Activated CD4-positive, alpha-beta T cell treated with anti-CD3 and anti-CD28 coated beads for 4 hours (primary cell): ENCODE data around the gene NBPF3.
"Not testable (repeated sequence)": the region's sequence is repeated elsewhere in the genome, so short reads cannot be mapped to it uniquely, and the experiment has no call there.

Experiments
- DNase-seq, 2 donors: peaks; one replicate each; pipeline ENCODE4 v3.0.0-alpha.2; 2020

The NBPF3 gene

DNA sequence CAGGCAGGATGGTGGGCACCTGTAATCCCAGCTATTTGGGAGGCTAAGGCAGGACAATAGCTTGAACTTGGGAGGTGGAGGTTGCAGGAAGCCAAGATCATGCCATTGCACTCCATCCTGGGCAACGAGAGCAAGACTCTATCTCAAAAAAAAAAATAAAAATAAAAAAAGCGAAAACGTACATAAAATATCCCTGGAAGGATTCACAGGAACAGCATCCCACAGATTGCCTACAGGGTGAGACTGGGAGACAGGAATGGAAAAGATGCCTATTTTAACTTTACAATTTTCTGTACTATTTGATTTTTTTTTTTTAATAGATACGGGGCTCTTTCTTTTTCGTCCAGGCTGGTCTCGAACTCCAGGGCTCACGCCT is 604 bp upstream of the NBPF3 start:
- no peak for DNase-seq

DNA sequence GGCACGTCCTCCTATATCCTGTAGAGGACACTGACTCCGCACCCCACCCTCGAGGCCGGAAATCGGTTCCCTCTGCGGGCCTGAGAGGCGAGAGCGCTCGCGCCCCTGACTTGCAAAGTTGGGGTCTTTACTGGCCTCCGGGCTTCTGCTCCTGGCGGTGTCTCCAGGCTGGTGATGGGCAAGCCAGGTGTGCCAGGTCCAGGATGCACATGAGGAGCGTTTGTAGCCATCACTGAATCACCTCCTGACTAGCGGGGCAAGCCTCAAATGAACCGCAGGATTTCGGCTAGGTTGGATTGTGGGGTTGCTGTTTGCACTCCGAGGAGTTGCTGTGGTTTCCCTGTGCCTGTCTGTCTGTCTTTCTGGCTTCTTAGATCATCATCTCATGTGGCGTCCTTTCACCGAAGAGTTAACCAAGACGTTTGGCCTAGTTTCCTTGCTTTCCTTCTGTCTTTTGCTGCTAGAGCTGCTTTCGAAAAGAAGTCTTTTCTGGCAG is 741 bp downstream of the NBPF3 start:
- not testable (repeated sequence) for DNase-seq

DNA sequence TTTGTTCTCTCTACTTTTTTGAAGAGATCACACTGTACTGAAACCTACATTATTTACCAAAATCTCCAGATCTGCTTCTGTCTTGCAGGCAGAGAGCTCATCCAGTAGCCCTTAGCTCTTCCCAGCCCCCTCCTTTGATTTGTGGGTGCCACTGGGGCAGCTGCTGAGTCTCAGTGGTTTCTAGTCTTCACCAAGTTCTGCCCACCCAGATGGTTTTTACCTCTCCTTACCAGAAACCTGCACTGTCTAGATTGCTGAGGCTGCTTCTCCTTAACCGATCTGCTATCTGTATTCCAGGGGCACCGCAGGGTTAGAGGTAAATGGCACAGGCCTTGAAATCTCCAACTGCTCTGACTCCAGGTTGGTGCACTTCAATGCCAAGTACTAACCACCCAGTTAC is 6.7 kb downstream of the NBPF3 start:
- DNase-seq, result not testable (repeated sequence)

DNA sequence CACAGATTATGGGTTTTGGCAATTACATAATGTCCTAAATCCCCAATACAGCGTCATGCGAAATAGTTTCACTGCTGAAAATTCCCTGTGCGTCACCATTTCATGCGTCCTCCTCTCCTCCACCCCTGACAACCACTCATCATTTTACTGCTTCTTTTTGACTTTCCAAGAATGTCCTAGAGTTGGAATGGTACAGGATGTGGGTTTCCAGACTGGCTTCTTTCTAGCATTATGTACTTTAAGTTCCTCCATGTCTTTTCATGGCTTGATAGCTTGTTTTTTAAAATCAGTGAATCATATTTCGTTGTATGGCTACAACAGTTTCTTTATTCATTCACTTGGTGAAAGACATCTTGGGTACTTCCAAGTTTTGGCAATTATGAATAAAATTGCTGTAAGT is 7.4 kb downstream of the NBPF3 start:
- no peak for DNase-seq

DNA sequence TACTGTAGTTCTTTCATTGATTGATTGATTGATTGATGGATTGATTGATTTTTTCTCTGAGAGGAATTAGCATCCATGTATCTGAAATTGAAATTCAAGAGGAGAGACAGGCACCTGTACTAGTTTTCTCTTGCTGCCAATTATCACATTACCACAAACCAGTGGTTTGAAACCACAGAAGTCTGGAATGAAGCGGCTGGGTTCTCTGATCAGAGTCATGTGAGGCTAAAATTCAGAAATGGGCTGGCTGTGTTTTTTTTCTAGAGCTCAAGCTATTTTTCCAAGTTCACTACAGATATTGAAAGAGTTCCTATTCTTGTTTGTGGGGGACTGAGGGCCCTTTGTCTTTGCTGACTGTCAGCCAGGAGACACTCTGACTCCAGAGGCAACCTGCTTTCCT is 10.0 kb downstream of the NBPF3 start:
- no peak for DNase-seq

DNA sequence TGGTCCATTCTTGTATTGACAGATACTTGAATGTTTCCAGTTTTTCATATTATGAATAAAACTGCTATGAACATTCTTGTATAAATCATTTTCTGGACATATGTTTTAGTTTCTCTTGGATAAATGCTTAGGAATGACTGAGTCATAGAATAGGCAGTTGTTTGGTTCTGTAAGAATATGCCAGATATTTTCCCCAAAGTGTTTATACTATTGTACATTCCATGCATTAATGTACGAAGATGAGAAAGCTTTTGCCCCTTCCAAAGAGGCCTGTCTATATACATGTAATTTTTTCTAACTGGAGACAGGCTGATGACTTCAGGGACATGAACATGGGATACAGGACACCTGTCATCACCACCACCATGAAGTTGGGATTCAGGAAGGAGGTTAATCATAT is 11.3 kb downstream of the NBPF3 start:
- DNase-seq, result no peak

DNA sequence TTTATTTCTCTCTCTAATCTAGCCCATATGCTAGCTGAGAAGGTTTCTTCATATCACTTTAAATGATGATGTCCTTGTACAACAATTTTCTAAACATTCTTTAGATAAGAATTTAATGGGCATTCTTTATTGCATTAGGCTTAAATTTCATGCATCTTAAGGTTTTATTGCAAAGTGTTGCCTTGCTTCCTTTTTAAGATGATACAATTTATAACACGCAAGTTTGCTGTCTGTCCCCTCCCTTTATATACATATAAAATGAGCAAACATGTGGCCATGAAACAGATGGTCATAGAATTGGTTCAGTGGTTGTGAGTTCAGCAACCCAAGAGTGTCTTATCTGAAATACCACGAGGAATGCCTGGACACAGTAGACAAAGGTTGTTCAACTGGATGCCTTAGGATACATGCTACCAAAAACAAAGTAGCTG is 12.1 kb downstream of the NBPF3 start:
- DNase-seq, result no peak

DNA sequence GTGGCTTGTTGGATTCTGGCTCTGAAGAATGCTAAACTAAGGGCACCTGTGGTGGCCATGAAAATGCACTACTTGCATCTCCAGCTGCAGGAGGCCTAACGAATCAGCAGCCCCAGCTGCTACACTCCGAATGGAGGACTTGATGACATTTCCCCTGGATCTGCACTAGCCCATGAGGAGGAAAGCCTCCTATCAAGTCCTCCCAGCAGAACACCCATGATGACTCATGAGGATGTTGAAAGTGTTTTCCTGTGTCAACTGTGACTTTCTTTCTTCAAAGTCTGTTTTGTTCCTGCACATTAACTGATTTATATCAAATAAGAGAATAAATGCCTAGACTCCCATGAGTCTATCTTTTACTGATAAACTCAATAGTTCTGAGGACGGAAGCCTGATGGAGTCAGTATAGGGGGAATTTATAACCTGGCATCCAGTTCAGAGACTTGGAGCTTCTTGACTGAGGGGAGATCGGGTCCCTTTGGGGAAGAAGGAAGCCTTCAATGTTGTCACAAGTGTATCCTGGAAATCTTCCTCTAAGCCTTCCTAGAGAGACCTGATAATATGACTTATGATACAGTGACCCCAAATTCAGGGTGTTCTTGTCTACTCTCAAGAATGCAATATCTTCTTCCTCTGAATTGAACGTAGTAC is 14.2 kb downstream of the NBPF3 start:
- not testable (repeated sequence) for DNase-seq

DNA sequence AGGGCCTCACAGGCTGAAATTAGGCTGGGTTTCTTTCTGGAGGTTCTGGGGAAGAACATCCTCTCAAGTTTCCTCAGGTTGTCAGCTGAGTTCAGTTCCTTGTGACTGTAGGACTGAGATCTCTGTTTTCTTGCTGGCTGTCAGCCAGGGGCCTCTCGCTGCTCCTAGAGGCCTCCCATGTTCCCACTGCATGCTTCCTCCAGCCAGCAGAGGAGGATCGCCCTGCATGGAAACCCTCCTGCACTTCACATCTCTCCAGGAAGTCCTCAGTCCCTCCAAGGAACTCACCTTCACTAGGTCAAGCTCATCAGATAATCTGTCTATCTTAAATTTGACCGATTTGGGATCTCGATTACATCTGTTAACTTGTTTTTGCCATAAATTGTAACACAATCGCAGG is 15.0 kb downstream of the NBPF3 start:
- not testable (repeated sequence) for DNase-seq

DNA sequence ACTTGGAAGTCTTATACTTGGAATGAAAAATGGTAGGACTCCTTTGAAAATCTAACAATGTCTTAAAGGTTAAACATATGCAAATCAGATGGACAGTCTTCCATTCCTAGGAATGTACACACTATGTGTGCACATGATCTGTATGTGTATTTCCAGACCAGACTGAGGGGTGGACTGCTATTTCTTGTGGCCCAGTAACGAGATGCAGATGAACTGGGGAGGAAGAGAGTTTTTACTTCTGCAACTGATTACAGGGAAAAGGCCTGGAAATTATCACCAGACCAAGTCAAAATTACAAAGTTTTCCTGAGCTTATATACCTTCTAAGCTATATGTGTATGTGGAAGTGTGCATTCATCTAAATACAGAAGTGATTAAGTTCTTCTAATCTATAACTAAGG is 17.7 kb downstream of the NBPF3 start:
- DNase-seq, result no peak

DNA sequence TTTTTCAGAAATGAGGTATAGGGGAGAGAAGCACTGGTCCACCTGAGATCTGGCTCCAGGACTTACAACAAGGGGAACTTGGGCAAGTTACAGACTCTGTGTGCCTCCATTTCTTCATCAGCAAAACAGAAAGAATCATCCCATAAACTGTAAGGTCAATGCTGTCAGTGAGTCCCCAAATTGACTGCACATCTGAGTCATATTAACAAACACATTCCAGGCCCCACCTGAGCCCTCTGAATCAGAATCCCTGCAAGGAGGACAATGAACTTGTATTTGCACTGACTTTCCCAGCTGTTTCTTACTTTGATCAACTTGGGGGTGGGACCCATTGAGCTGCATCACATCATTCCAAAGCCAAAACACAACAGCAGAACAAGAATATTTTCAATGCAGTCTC is 25.2 kb downstream of the NBPF3 start:
- not testable (repeated sequence) for DNase-seq

DNA sequence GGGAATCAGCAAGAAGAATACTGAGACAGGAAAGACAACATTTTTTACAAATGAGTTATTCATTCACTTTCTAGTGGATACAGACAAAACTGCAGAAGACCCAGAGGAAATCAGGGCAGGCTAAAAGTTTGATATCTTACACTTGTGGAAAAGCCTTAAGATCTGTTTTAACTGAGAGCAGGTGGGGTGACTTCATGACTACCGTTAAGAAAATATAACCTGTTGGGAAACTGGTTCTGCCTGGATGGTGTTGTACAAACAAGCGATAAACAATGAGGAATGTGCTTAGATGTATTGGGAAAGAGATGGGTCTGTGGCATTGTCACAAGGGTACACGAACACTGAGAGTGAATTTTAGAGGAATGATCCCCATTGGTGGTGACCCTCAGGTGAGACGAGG is 28.0 kb downstream of the NBPF3 start:
- DNase-seq, result not testable (repeated sequence)

DNA sequence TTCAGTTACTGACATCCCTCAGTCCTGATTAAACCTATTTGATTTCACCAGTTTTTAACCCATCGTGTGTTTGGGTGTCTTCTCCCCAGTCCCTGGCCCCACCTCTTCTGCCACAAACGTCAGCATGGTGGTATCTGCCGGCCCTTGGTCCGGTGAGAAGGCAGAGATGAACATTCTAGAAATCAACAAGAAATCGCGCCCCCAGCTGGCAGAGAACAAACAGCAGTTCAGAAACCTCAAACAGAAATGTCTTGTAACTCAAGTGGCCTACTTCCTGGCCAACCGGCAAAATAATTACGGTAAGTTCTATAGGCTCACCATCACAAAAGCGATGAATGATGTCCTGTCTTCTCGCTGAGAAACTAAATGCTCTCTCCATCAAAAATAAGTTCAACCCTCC is 28.7 kb downstream of the NBPF3 start:
- no peak for DNase-seq

DNA sequence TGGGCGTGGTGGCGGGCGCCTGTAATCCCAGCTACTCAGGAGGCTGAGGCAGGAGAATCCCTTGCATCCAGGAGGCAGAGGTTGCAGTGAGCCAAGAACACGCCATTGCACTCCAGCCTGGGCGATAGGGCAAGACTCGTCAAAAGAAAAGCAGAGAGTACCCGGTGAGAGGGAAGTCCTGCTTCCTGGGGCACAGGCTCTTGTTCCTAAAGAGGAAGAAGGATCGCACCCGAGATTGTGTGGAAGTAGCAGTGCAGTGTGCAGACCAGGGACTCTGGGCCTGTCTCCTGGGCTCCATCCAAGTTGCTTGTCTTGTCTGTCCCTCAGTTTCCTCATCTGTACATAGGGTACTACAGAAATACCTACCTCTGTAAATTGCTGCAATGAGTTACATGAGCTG is 29.6 kb downstream of the NBPF3 start:
- no peak for DNase-seq

DNA sequence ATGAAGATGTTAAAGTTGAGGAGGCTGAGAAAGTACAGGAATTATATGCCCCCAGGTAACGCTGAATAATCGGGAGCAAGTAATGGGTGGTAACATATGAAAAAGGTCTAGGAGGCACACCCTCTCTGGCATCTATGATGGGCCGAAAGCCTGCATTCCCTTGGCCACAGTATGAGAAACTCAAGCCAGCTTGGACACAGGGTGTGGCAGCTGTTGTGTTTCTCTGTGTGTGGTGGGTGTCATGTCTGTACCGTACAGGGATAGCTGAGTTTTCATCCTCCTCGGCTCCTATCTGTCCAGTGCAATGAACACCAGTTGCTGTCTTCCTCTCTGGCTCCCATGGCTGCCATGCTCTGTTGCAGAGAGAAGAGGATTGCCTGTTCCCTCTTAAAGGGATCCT is 32.9 kb downstream of the NBPF3 start:
- no peak for DNase-seq

DNA sequence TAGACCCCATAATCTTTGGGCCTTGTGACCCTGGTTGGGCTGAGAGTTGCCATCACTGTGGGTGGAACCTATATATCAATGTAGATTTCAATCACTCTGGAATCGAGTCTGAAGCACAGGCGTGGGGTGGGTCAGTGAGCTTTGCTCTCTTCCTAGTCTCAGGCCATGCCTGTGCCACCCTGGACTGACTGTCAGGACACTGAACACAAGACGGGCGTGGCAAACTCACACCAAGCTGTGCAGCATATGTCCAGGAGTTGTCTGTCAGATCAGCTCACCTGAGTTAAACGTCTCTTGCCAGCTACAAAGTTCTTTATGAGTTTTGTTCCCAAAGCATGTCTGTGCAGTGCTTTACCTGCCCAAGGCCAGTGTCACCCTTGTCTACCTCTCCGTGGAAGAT is 38.4 kb downstream of the NBPF3 start:
- DNase-seq, result no peak

DNA sequence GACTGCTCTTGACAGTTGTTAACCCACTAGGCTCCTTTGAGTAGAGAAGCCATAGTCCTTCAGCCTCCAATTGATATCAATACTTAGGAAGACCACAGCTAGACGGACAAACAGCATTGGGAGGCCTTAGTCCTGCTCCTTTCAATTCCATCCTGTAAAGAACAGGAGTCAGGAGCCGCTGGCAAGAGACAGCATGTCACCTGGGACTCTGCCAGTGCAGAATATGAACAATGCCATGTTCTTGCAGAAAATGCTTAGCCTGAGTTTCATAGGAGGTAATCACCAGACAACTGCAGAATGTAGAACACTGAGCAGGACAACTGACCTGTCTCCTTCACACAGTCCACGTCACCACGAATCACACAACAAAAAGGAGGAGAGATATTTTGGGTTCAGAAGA is 43.9 kb downstream of the NBPF3 start:
- not testable (repeated sequence) for DNase-seq

DNA sequence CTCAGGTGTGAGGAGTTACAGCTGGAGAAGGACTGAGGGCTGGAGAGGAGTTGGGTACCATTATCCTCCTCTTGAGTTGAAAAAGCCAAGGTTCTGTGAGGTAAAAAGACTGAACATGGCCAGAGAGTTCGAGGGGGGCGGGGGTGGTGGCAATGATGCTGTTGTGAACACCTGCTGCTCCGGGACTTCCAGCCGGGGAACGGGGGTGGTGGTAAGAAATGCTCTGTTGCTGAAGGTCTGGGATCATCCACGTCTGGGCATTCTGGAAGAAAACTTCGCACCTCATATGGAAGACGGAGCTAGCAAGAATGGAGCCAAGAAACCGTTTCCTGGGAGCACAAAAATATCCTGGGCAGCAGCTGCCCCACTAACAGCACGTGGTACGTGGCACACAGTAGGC is 49.2 kb downstream of the NBPF3 start:
- DNase-seq, result no peak

DNA sequence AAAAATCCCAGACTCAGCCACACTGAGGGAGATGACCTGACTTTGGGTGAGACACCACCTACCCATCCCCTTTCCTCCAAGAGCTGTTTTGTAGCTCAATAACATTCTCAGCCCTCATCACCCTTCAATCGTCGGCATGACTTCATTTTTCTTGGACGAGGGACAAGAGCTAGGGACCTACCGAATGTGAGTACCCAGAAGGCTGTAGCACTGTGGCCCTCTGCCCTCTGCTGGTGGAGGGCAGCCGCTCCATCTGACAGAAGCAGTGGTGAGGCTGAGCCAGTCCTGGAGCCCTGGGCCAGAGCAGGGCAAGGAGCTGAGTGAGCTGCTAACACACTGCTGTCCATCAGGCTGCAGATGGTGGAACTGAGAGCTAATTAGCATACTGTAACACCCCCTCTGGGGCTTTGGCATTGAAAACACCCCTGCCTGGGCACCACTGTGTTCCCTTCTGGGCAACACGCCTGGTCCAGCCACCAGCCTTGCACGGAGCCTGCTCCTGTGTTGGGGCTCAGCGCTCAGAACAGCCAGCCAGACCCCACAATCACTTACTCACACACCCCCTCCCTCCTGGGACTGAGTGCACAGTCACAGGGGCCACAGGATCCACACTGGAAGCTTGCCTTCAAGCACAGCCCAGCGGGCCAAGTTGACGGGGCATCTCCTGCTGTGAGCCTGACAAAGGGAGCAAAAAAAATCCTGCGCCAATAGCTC is 51.0 kb downstream of the NBPF3 start:
- no peak for DNase-seq

DNA sequence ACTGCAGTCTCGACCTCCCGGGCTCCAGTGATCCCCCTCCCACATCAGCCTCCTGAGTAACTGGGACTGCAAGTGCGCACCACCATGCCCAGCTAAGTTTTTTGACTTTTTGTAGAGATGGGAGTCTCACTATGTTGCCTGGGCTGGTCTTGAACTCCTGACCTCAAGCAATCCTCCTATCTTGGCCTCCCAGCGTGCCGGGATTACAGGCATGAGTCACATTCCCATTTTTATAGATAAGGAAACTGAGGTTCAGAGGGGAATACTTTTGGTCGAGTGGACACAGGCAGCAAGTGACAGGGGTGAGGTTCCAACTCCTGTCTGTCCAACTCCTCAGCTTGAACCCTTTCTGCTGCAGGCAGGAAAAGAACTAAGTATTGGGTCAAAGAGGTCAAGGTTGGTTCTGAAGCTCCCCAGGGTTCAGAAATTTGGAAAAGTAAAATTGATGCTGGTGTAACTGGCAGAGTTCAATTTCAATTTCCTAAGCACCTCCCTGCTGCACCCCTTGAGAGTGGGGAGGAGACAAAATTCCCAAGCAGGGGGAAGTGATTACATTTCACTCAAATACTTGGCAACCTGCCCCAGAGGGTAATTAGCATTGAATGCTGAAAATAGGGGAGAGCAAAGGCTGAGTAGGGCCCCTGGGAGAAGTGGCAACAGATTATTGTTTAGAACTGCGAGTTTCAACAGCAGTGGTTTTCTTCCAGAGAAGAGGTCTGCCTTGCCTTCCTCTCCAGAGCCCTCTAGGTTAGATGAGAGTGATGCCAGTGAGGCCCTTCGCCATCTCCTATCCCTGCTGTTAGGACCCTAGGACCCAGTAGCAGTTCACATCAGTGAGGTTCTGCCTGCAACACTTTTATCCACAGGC is 51.8 kb downstream of the NBPF3 start:
- DNase-seq, result no peak

DNA sequence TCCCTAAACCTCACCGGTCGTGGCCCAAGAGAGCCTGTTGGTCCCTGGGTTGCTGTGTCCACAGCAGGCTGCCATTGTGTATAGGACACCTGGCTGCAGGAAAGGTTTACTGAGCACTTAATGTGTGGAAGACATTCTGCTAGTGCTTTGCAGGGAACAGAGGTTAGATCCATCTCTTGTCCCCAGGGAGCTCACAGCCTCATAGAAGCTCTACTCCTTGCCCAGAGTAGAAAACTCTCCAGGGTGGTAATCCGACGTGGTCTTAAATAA is 52.4 kb downstream of the NBPF3 start:
- DNase-seq, result no peak

DNA sequence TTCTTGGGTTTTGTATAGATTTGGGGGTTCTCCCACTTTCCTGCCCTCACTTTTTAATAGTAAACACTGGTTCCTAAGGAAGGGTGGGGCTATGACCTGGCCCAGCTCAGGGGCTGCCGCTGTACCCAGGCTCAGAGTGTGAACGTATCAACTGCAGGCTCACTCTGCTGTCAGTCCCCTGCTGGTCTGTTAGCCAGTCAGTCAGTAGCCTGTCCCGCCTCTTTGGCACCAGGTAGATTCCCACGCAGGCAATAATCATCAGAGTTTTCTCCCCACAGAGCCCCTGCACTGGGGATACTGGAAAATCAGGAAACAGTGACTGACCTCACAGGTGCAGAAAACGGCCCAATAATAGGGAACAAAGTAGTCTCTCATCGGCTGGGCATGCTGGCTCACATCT is 54.3 kb downstream of the NBPF3 start:
- DNase-seq, result no peak

DNA sequence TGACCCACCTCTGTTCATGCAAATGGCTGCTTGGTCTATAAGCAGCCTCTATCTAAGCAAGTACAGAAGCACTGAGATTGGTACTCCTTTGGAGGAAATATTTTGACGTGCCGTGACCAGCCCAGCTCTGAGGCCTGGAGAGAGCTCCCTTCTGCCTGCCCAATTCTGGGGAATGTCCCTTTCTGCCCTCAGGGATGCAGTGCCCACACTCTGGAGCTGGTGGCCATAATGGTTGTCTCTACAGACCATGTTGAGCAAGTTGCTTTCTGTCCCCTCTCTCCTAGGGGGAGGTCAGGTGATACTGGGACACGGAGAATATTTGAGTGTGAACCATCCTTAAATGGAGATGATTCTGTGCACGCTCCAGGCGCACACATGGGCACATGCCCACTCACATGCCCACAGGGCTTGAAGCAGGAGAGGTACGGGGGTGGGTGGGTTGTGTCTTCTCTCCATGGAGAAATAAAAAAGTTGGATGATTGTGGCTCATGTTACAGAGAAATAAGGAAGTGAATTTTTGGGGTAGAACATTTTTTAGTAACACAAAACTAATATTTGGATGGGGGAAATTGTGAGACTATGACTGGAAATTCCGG is 55.4 kb downstream of the NBPF3 start:
- DNase-seq, result no peak

DNA sequence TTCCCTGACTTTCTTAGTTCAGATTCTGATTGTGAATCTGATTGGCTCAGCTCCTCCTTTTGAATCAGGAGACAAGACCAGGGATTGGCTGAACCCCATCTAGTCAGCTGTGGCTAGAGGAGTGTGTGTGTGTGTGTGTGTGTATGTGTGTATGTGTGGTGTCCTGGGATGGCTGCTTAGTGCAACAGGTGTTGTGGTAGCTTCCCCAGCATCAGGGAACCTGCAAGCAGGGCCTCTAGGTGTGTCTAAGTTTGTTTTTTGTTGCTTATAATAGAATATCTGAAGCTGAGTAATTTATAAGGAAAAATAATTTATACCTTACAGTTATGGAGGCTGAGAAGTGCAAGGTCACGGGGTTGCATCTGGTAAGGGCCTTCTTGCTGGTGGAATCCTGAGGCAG is 56.1 kb downstream of the NBPF3 start:
- no peak for DNase-seq
